NB4 (cell line): Measurements from ENCODE around the gene MYEOV.

ENCODE experiments used
- DNase-seq: peaks from one replicate; pipeline ENCODE4 v3.0.0; 2010; ENCODE audit warnings: low read depth
- H3K4me3 ChIP-seq: one replicate; pipeline ENCODE4 v1.5.1; 2011; ENCODE audit warnings: mild to moderate bottlenecking, low read depth, low read length, moderate library complexity
- MYC ChIP-seq: IDR thresholded peaks from 2 replicates; pipeline ENCODE4 v1.6.1; 2011; ENCODE audit warnings: low read depth, low read length
- POLR2A ChIP-seq: IDR thresholded peaks from 2 replicates; pipeline ENCODE4 v1.6.1; 2011; ENCODE audit warnings: mild to moderate bottlenecking; ENCODE audit not compliant: insufficient read length; ENCODE audit errors: extremely low read depth
- TF ChIP-seq, protein P1 (sequence below): IDR thresholded peaks from one replicate; pipeline ENCODE4 v1.5.1; 2012; ENCODE audit warnings: low read depth, low read length
- TF ChIP-seq, protein P2 (sequence below): IDR thresholded peaks from 2 replicates; pipeline ENCODE4 v1.6.1; 2011; ENCODE audit warnings: low read depth, low read length

Gene MYEOV

DNA sequence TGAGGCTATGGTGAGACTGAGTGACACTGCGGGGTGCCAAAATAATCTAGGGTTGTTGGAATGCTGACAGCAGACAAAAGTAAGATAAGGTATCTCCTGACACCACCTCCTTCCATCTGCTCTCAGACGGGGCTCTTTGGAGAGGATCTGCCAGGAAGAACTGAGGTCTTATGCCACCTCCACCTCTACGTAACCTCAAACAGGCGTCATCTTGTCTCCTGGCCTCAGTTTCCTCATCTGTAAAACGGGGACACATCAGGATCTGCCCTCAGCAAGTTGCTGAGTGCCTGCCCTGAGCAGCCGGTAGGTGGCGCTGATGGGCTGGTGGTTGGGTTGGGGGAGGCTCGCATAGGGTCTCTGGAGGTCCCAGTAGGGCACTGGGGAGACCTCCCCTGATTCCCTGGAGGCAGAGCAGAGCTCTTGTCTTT, 1.7 kb upstream of the MYEOV start:
- DNase-seq = peak; percentile 80
- TF ChIP-seq, protein P1, sequence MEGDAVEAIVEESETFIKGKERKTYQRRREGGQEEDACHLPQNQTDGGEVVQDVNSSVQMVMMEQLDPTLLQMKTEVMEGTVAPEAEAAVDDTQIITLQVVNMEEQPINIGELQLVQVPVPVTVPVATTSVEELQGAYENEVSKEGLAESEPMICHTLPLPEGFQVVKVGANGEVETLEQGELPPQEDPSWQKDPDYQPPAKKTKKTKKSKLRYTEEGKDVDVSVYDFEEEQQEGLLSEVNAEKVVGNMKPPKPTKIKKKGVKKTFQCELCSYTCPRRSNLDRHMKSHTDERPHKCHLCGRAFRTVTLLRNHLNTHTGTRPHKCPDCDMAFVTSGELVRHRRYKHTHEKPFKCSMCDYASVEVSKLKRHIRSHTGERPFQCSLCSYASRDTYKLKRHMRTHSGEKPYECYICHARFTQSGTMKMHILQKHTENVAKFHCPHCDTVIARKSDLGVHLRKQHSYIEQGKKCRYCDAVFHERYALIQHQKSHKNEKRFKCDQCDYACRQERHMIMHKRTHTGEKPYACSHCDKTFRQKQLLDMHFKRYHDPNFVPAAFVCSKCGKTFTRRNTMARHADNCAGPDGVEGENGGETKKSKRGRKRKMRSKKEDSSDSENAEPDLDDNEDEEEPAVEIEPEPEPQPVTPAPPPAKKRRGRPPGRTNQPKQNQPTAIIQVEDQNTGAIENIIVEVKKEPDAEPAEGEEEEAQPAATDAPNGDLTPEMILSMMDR = peak; percentile 94
- TF ChIP-seq MYC = 0 out of 2 replicates have a peak, but pooled peaks have one; percentile 29
- TF ChIP-seq POLR2A = no peak
- TF ChIP-seq, protein P2, sequence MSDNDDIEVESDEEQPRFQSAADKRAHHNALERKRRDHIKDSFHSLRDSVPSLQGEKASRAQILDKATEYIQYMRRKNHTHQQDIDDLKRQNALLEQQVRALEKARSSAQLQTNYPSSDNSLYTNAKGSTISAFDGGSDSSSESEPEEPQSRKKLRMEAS = no peak
- no peak overlapping the region for H3K4me3 ChIP-seq

DNA sequence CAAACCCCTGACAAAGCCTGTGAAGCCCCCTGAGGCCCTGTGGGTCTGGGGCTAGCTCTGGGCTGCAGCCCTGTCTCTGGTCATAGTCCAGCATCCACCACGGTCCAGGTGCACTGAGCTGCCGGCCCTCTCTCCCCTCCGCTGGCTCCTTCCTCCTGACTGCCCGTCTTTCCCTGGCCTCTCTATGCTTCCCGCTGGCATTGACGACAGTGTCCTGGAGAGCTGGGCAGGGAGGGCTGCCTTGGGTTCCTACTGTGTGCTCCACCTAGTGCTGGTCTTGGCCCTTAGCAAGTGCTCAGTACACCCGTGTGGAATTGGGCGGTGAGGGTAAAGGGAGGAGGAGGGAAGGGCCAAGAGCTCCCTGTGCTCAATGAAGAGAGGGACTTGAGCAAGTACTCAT, 868 bp upstream of the MYEOV start:
- no peak for DNase-seq
- no peak for TF ChIP-seq MYC
- TF ChIP-seq, protein P1 = no peak
- TF ChIP-seq POLR2A = no peak
- TF ChIP-seq, protein P2 = no peak
- no peak overlapping the region for H3K4me3 ChIP-seq

DNA sequence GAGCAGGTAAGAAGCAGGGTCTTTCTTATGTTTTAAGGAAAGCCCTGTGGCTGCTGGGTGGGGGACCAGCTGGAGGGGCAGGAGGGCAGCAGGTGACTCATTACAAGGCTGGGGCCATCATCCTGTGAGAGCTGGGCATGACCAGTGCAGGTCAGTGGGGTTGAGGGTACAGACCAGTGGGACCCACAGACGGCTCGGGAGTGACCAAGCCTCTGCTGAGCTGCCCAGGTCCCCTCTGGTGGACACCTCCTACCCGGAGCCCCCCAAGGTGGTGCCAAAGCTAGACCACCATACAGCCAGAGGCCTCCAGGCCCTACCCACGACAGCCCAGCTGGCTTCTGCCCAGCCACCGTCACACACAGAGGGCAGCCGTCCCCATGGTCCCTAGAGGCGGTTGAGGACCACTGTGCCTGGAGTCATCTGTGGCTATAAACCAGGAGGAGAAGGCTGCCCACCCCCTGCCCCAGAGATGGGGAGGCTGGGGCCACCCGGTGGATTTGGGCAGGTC, 670 bp downstream of the MYEOV start:
- no peak for DNase-seq
- TF ChIP-seq MYC = no peak
- no peak for TF ChIP-seq POLR2A
- TF ChIP-seq, protein P1 = no peak
- TF ChIP-seq, protein P2 = no peak
- H3K4me3 ChIP-seq = no peak overlapping the region

DNA sequence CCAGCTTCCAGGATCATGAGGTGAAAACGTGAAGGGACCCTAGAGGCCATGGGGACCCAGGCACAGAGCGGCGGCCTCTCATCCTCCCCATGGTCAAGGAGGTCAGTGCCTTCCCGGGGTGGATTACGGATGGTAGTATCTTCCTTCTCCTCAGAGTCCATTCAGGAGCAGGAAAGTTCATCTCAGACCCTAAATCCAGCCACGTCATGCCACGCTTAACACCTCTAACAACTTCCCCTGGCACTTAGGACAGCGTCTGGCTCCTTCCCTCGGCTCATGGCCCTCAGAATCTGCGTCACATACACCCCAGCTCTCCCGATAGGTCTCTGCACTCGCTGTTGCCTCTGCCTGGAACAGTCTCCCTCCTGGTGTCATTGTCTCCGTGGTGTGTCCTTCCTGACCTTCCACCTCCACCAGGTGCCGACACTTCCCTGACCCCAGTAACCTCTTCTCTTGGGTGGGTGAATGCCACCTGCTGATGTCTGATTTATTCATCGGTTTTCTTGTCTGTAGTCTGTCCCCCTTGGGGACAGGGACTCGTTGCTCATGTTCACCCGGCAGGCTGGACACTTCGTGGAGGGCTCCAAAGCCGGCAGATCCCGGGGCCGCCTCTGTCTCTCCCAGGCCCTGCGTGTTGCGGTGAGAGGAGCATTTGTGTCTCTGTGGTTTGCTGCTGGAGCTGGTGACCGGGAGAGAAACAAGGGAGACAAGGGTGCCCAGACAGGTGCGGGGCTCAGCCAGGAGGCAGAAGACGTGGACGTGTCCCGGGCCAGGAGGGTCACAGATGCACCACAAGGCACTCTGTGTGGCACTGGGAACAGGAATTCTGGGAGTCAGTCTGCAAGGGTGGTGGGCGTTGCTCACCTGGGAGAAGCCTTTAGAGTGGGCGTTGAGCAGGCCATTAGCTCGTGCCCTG, 1.4 kb downstream of the MYEOV start:
- TF ChIP-seq, protein P1 = no peak
- TF ChIP-seq POLR2A = no peak
- TF ChIP-seq, protein P2 = no peak
- no peak for DNase-seq
- H3K4me3 ChIP-seq = no peak overlapping the region

DNA sequence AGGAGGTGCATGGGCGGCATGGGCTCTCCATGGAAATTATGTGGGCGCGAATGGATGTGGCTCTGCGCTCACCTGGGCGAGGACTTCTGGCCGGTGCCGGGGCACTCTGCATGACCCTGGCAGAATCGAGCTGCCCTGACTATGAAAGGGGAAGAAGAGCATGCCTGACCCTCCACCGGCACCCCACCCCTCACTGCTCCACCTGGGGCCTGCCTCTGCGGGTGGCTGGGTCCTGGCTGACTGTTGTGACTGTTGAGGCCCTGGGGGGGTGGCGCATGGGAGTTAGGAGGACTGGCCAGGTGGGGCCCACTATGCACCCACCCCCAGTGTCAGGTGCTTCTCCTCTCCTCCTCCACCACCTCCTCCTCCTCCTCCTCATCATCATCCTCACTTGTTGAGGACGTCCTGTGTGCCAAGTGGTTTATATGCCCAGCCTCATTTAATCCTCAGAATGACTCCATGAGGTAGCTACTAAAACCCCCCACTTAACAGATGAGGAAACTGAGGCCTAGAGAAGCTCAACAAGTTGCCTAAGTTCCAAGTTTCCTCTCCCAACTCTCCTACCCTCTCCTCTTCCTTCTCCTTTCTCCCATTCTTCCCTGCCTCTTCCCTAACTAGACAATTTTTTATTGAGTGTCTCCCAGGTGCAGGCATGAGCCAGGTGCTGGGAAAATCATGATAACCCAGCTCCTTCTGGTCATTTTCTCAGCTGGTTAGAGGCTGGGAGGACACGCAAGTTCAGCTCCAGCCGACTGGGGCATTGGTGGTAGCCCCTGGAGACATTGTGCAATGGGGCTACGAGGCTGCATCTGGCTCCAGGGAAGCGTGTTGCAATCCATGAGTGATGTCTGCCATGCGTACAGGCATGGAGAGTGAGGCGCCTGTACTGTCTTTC, 2.3 kb downstream of the MYEOV start:
- DNase-seq = peak; percentile 97
- TF ChIP-seq, protein P1 = no peak
- TF ChIP-seq POLR2A = no peak
- TF ChIP-seq, protein P2 = peak; percentile 79
- peak; percentile 86 for TF ChIP-seq MYC
- H3K4me3 ChIP-seq = peak overlapping the region; percentile 22
